Measurements from ENCODE around the gene PDE8A.
"Not testable (repeated sequence)": the region's sequence is repeated elsewhere in the genome, so short reads cannot be mapped to it uniquely, and the experiment has no call there.

The PDE8A gene

GRCh38 chr15:85005746-85006145, 24.1 kb downstream of the PDE8A start:
- Mint-ChIP-seq H3K36me3 (peaks cover 3 to 13% of the 10 kb centered on the region in 2 donors), H3K27me3 (no peaks in the 10 kb centered on the region), H3K4me1 (peaks cover 57 to 93% of the 10 kb centered on the region in 2 donors), H3K27ac (no peak overlapping the region), H3K4me3 (no peak overlapping the region), H3K9me3 (peaks cover 0 to 5% of the 10 kb centered on the region in 2 donors)
- ATAC-seq (replicated peaks) (no peak), DNase-seq (no peak)

- Mint-ChIP-seq H3K36me3 (peaks cover 3 to 12% of the 10 kb centered on the region in 2 donors), H3K9me3 (peaks cover 0 to 5% of the 10 kb centered on the region in 2 donors), H3K4me1 (peaks cover 58 to 93% of the 10 kb centered on the region in 2 donors), H3K4me3 (no peak overlapping the region), H3K27ac (no peak overlapping the region), H3K27me3 (no peaks in the 10 kb centered on the region)
- ATAC-seq (replicated peaks) (no peak), DNase-seq (no peak)
Observed at GRCh38 chr15:85006201-85006600, 24.5 kb downstream of the PDE8A start.

- Mint-ChIP-seq H3K27me3 (no peaks in the 10 kb centered on the region), H3K4me1 (peaks cover 56 to 92% of the 10 kb centered on the region in 2 donors), H3K36me3 (peaks cover 3 to 8% of the 10 kb centered on the region in 2 donors), H3K9me3 (peaks cover 0 to 5% of the 10 kb centered on the region in 2 donors), H3K4me3 (no peak overlapping the region), H3K27ac (peak overlapping the region; percentile 42)
- ATAC-seq (replicated peaks) (no peak), DNase-seq (no peak)
Observed at GRCh38 chr15:85006655-85007054, 25.0 kb downstream of the PDE8A start.

GRCh38 chr15:85007137-85007536, 25.5 kb downstream of the PDE8A start:
- peaks cover 0 to 5% of the 10 kb centered on the region in 2 donors for H3K9me3 Mint-ChIP-seq
- H3K27me3 Mint-ChIP-seq, result no peaks in the 10 kb centered on the region
- ATAC-seq (replicated peaks) (no peak), DNase-seq (no peak)
- peaks cover 4 to 8% of the 10 kb centered on the region in 2 donors for H3K36me3 Mint-ChIP-seq
- H3K4me1 Mint-ChIP-seq, result peaks cover 54 to 87% of the 10 kb centered on the region in 2 donors
- H3K4me3 Mint-ChIP-seq, result no peak overlapping the region
- peak overlapping the region; percentile 42 for H3K27ac Mint-ChIP-seq

- peaks cover 4 to 8% of the 10 kb centered on the region in 2 donors for H3K36me3 Mint-ChIP-seq
- peaks cover 0 to 5% of the 10 kb centered on the region in 2 donors for H3K9me3 Mint-ChIP-seq
- H3K27ac Mint-ChIP-seq, result peak overlapping the region; percentile 68
- peaks cover 49 to 82% of the 10 kb centered on the region in 2 donors for H3K4me1 Mint-ChIP-seq
- ATAC-seq (replicated peaks), result no peak
- no peak for DNase-seq
- H3K4me3 Mint-ChIP-seq, result no peak overlapping the region
- H3K27me3 Mint-ChIP-seq, result no peaks in the 10 kb centered on the region
Observed at GRCh38 chr15:85007741-85008397, 26.2 kb downstream of the PDE8A start.

GRCh38 chr15:85008474-85009260, 27.0 kb downstream of the PDE8A start:
- peaks cover 3 to 7% of the 10 kb centered on the region in 2 donors for H3K36me3 Mint-ChIP-seq
- ATAC-seq (replicated peaks) (no peak), DNase-seq (no peak)
- H3K27ac Mint-ChIP-seq, result peak overlapping the region; percentile 62
- peaks cover 45 to 81% of the 10 kb centered on the region in 2 donors for H3K4me1 Mint-ChIP-seq
- peaks cover 0 to 3% of the 10 kb centered on the region in 2 donors for H3K9me3 Mint-ChIP-seq
- peak overlapping the region; percentile 48 to 52 for H3K4me3 Mint-ChIP-seq
- no peaks in the 10 kb centered on the region for H3K27me3 Mint-ChIP-seq

- no peaks in the 10 kb centered on the region for H3K9me3 Mint-ChIP-seq
- H3K36me3 Mint-ChIP-seq, result peaks cover 1 to 5% of the 10 kb centered on the region in 2 donors
- no peaks in the 10 kb centered on the region for H3K27me3 Mint-ChIP-seq
- ATAC-seq (replicated peaks) (no peak), DNase-seq (no peak)
- H3K27ac Mint-ChIP-seq, result peak overlapping the region; percentile 56
- peaks cover 41 to 79% of the 10 kb centered on the region in 2 donors for H3K4me1 Mint-ChIP-seq
- peak overlapping the region in 1 of 2 donors; percentile 14 for H3K4me3 Mint-ChIP-seq
Observed at GRCh38 chr15:85009435-85009834, 27.8 kb downstream of the PDE8A start.

GRCh38 chr15:85010071-85010385, 28.4 kb downstream of the PDE8A start:
- peak; percentile 24 to 29 for ATAC-seq (replicated peaks)
- peak overlapping the region; percentile 97 for H3K27ac Mint-ChIP-seq

GRCh38 chr15:85010386-85011159, 28.9 kb downstream of the PDE8A start:
- peak; percentile 81 to 83 for ATAC-seq (replicated peaks)
- peaks cover 47 to 79% of the 10 kb centered on the region in 2 donors for H3K4me1 Mint-ChIP-seq
- H3K27ac Mint-ChIP-seq, result peak overlapping the region; percentile 97

More at GRCh38 chr15:85010071-85010385, 28.4 kb downstream of the PDE8A start:
- peaks cover 1 to 5% of the 10 kb centered on the region in 2 donors for H3K36me3 Mint-ChIP-seq
- no peaks in the 10 kb centered on the region for H3K27me3 Mint-ChIP-seq
- H3K4me1 Mint-ChIP-seq, result peaks cover 44 to 79% of the 10 kb centered on the region in 2 donors
- H3K4me3 Mint-ChIP-seq, result no peak overlapping the region
- no peaks in the 10 kb centered on the region for H3K9me3 Mint-ChIP-seq
- DNase-seq, result no peak

GRCh38 chr15:85011160-85011571, 29.5 kb downstream of the PDE8A start:
- Mint-ChIP-seq H3K4me1 (peaks cover 49 to 81% of the 10 kb centered on the region in 2 donors), H3K27me3 (no peaks in the 10 kb centered on the region), H3K36me3 (peaks cover 1 to 10% of the 10 kb centered on the region in 2 donors), H3K27ac (peak overlapping the region; percentile 97), H3K9me3 (peaks cover 0 to 3% of the 10 kb centered on the region in 2 donors), H3K4me3 (peak overlapping the region; percentile 69 to 78)
- ATAC-seq (replicated peaks) (peak; percentile 76 to 78), DNase-seq (no peak)

More at GRCh38 chr15:85010386-85011159, 28.9 kb downstream of the PDE8A start:
- peak overlapping the region; percentile 69 to 78 for H3K4me3 Mint-ChIP-seq
- H3K9me3 Mint-ChIP-seq, result peaks cover 0 to under 1% of the 10 kb centered on the region in 2 donors
- H3K36me3 Mint-ChIP-seq, result peaks cover 1 to 6% of the 10 kb centered on the region in 2 donors
- no peaks in the 10 kb centered on the region for H3K27me3 Mint-ChIP-seq
- no peak for DNase-seq

GRCh38 chr15:85011724-85012123, 30.1 kb downstream of the PDE8A start:
- H3K27ac Mint-ChIP-seq; H3K9me3 Mint-ChIP-seq; H3K27me3 Mint-ChIP-seq; ATAC-seq (replicated peaks); H3K4me3 Mint-ChIP-seq; DNase-seq: not testable (repeated sequence)
- H3K36me3 Mint-ChIP-seq, result peaks cover 3 to 13% of the 10 kb centered on the region in 2 donors
- H3K4me1 Mint-ChIP-seq, result peaks cover 51 to 83% of the 10 kb centered on the region in 2 donors

GRCh38 chr15:85013785-85014184, 32.1 kb downstream of the PDE8A start:
- Mint-ChIP-seq H3K4me1 (peaks cover 34 to 66% of the 10 kb centered on the region in 2 donors), H3K36me3 (peaks cover 3 to 9% of the 10 kb centered on the region in 2 donors), H3K27me3 (no peaks in the 10 kb centered on the region), H3K9me3 (peaks cover 0 to 3% of the 10 kb centered on the region in 2 donors), H3K27ac (peak overlapping the region; percentile 15), H3K4me3 (peak overlapping the region in 1 of 2 donors; percentile 4)
- no peak for DNase-seq
- no peak for ATAC-seq (replicated peaks)

GRCh38 chr15:85014932-85015331, 33.3 kb downstream of the PDE8A start:
- H3K36me3 Mint-ChIP-seq, result peaks cover 3 to 14% of the 10 kb centered on the region in 2 donors
- peak in 1 of 2 donors; percentile 36 for ATAC-seq (replicated peaks)

GRCh38 chr15:85016275-85016674, 34.6 kb downstream of the PDE8A start:
- no peak for ATAC-seq (replicated peaks)
- Mint-ChIP-seq H3K27me3 (no peaks in the 10 kb centered on the region), H3K4me1 (peaks cover 20 to 56% of the 10 kb centered on the region in 2 donors), H3K9me3 (peaks cover 0 to 3% of the 10 kb centered on the region in 2 donors), H3K27ac (no peak overlapping the region), H3K4me3 (no peak overlapping the region), H3K36me3 (peaks cover 3 to 16% of the 10 kb centered on the region in 2 donors)
- no peak for DNase-seq

More at GRCh38 chr15:85014932-85015331, 33.3 kb downstream of the PDE8A start:
- Mint-ChIP-seq H3K27me3 (no peaks in the 10 kb centered on the region), H3K27ac (peak overlapping the region; percentile 87), H3K9me3 (peaks cover 0 to 3% of the 10 kb centered on the region in 2 donors), H3K4me3 (peak overlapping the region; percentile 43 to 57), H3K4me1 (peaks cover 28 to 65% of the 10 kb centered on the region in 2 donors)
- DNase-seq, result no peak

All from stimulated activated naive B cell treated with anti-CD40 and anti-IgM and Interleukin-4, amounts not matched to agents 10 μg/mL and 1 μg/mL and 100 μg/mL, for 72 hours (primary cell).